Mesenteric fat pad (tissue), 1 donor: ENCODE data around the gene UQCC2. TPM values are rescaled to one million over a fixed set of nuclear protein-coding genes. Genes with fewer than 3 reads are reported as not detected.

Experiments
- DNase-seq: peaks from one replicate; pipeline ENCODE4 v3.0.0-alpha.2; 2020; ENCODE audit warnings: low spot score
- long read RNA-seq: library from polyadenylated mRNA; unstranded; transcript quantifications from one replicate; pipeline ENCODE4 v2.0.0, GENCODE V29; 2020
- total RNA-seq: library from RNA; stranded (reverse); fragmentation: NEBNext Ultra II Directional; extraction: Animal tissue kit (Norgen Biotek cat#: 25700); gene quantifications from one replicate; pipeline ENCODE4 v1.2.1, GENCODE V29; 2021
- donor health status: DM: yes; HTN: yes; CAD: no.

UQCC2 gene
- 47.0 TPM for total RNA-seq
- long read RNA-seq, full-length matches to known transcripts: 6 of 8 reads
- long read RNA-seq, partial matches to known transcripts: 1 of 8 reads
- long read RNA-seq, other reads (novel, unspliced or antisense): 1 of 8 reads

GRCh38 chr6:33711140-33712129, at the start of gene UQCC2:
TSS of gene UQCC2 (minus strand) at chr6:33711700. CDS start at chr6:33711686, 14 bp downstream.
- DNase-seq: peak; percentile 99

GRCh38 chr6:33759887-33760629, 48.6 kb upstream of the UQCC2 start:
- no peak for DNase-seq

- no peak for DNase-seq
These were observed 47.3 kb upstream of the UQCC2 start for GRCh38 chr6:33758815-33759216.

DNA sequence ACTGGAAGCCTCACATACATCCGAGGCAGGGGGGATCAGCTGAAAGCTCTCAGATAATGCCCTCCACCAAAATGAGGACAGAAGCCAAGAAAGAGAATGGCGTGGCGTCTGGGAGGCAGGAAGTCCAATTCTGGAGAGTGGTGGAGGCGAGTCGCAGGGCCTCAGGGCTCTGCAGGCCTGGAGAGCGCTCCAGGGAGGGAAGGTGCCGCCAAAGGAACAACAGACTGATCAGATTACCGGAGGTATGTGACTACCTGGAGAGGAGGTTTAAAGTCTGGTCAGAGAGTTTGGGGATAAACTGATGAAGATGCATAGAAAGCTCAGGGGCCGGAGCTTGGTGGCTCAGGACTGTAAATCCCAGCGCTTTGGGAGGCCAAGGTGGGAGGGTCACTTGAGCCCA, 46.4 kb upstream of the UQCC2 start:
- DNase-seq: no peak

- DNase-seq: no peak
These were observed 45.6 kb upstream of the UQCC2 start for GRCh38 chr6:33757113-33757512.

DNA sequence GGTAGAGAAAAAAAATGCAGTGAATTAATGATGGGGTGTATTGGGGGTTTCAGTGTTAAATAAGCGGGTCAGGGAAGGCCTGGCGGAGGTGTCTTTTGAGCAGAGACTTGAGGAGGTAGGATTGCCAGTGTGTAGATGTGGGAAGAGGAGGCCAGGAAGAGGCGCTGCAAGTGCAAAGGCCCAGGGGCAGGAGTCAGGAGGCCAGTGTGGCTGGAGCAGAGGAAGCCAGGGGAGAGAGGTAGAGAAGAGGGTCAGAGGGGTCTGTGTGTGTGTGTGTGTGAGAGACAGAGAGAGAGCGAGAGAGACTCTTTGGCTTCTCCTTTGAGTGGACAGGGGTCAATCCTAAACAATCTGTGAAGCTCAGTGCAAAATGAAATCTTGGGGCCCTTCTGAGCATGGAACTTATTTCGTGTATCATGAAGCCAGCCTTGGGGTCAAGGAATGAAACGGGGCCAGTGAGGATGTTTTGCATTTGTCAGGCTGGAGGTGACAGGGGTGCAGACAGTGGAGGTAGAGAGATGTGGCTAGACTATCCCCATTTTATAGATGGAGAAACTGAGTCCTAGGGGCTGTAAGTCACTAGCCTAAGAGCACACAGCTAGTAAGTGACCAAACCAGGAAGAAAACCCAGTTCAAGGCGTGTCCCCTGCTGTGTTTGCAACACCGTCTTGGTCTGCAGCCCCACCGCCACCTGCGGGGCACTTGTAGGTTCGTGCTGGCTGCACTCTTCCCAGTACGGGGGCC, 44.9 kb upstream of the UQCC2 start:
- DNase-seq: no peak

DNA sequence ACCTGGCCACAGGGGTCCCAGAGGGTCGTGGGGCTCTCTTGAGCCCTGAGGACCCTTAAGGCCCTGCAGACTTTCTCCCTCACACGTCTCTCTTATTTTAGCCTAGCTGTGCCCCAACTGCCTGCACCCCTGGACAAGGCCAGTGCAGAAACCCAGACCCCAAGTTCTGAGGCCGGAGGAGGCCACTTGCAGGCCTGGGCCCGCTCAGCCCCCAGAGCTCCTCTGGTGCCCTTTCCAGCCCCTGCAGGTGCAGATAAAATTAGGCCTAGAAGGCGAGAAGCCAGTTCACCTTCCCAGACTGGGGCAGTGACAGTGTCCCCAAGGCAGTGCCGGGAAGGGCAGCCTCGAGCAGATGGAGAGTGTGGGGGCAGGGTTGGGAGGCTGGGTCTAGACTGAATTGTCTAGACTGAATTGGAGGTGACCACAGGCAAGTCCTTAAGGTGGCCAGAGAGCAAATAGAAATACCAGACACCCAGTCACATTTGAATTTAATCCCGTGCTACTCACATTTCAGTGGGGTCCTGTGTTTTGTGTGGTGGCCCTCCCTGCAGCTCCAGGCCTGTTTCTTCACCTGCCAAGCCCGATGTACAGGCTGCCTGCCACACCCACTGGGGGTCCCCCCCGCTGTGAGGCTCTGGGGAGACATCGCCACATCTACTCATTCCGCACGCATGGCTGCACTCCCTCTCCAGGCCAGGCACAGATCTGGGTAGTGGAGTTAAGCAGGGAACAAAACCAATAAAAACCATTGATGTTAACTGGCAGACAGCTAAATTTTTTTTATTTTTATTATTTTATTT, 43.8 kb upstream of the UQCC2 start:
- no peak for DNase-seq

DNA sequence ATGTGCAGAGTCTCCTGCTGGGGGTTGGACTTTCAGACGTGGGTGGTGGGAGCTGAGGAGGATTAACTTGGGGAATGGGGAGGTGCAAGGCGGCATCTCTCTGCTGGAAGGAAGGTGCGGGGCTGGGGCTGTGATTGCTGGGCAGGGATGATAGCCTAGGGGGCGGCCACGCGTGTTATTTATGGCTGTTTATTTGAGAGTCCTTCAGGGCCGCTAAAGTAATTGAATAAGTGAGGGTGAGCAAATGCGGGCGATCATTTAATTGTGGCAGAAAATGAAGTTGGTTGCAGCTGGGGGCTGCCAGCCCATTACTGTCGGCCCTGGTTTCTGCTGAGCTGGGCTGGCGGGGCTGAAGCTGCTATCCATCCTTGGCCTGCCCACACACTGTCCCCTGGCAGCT, 42.7 kb upstream of the UQCC2 start:
- no peak for DNase-seq

GRCh38 chr6:33752646-33753015, 41.1 kb upstream of the UQCC2 start:
- DNase-seq: no peak

GRCh38 chr6:33751771-33752645, 40.5 kb upstream of the UQCC2 start:
- DNase-seq: no peak

DNA sequence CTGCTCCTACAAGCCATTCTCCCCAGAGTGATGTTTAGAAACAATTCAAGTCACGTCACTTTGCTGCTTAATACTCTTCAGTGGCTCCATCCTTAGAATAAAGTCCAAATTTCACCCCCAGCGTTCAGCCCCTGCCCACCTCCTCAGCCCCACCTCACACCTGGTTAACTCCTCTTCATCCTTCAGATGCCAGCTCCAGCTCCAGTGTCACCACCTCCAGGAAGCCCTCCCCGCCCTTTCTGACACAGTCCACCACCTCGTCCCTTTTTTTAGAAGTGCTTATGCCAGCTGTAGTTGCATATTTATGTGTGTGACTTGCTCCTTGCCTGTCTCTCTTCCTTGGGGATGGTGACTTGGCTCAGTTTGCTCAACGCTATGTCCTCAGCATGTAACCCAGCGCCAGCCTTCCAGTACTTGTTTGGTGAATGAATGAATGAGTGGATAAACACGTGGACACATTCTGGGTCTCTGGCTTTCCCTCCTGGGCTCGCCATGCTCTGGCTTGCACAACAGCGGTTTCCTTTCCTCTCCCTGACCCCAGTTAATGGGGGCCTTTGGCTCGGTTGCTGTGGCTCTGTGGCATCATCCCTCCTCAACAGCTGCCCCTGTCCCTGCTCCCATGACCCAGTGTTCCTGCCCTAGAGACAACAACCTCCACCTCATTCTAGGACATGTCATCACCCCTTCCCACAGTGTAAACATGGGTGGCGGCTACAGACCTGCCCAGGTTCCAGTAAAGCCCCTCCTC, 38.9 kb upstream of the UQCC2 start:
- no peak for DNase-seq

DNA sequence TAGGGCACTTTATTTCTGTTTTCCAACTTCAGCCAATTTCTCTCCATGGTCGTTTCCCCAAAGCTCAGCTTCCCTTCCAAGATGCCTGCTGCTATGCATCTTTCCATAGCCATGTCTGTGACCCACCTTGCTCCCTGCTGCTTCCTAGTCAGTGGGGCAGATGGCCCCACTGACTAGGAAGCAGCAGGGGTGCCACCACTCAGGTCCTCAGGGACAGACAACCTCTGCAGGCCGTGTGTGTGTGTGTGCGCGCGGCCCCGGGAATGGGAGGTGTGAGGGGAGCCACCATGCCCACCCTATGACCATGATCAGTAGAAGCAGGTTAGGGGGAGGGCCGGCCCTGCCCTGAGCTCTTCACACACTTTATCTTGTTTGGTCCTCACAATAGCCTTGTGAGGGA, 37.9 kb upstream of the UQCC2 start:
- no peak for DNase-seq

GRCh38 chr6:33748841-33749240, 37.3 kb upstream of the UQCC2 start:
- no peak for DNase-seq

GRCh38 chr6:33747823-33748222, 36.3 kb upstream of the UQCC2 start:
- DNase-seq: no peak

GRCh38 chr6:33746651-33747100, 35.2 kb upstream of the UQCC2 start, which contains the start of gene IP6K3:
TSS of gene IP6K3 (minus strand) at chr6:33746905. CDS start at chr6:33735476, 11,429 bp downstream.
- DNase-seq: no peak

DNA sequence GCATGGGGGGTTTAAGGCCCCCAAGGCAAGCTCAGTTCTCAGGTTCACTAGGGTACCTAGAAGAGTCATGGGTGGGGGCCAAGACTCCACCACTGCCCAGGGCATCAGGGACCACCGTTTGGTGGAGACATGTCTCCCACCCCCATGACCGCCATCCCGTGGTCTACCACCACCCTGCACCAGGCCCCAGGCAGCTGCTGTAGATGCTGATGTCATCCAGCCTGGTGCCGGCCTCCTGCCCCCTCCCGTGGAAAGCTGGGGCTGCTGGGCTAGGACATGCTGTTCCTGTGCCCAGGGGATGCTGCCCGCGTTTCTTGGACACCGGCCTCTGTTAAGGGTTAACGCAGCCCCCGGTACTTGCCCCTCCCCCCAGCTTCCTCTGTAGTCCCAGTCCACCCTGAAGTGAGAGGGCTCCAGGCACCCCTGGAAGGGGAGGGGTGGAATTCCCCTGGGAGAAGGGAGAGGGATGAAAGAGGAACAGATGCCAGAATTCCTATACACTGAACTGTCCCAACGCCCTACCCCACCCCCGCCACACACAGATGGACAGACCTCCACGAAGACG, 34.6 kb upstream of the UQCC2 start:
- no peak for DNase-seq

- no peak for DNase-seq
These were observed 34.0 kb upstream of the UQCC2 start for GRCh38 chr6:33745548-33745947.

DNA sequence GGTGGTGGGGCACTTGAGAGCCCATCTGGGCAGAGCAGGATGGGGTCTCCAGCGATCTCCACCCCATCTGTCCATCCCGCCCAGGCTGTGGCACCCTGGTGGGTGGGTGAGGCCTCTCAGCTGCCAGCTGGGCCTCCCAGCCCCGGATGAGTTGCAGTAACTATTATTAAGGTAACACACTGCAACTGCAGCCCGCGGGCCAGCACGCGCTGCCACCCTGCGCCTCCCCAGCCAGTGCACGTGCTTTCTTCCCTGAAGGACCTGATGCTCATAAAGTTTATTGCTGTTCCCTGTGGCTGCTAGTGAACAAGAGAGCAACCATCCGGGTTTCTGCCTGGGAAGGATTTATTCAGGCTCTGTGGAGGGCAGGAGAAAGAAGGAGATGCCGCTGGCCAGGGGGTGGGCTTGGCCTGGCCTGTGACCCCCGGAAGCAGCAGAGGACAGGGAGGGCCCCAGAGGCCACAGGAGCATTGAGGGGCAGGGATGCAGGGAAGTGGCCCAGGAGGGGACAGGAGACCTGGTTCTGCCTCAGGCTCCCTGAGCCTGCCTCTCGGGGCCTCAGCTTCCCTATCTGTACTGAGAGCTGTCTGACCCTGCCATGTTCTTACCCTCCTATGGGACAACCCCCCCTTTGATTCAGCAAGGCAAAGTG, 33.5 kb upstream of the UQCC2 start:
- no peak for DNase-seq
